K562 (cell line): ENCODE data around the gene ZNF558. TPM values are rescaled to one million over a fixed set of nuclear protein-coding genes. Genes with fewer than 3 reads are reported as not detected.

Experiments used
- BRCA1 ChIP-seq, 2 experiments: fragments of 450-650 bp in 1 of 2; sonication (generic) in 1 of 2; formaldehyde crosslinking in 1 of 2; IDR thresholded peaks; 2 replicates each; pipeline versions ENCODE4 v1.5.0 to v1.6.1; 2017 to 2020; ENCODE audit warnings: mild to moderate bottlenecking in 1 of 2, missing genetic modification reagents in 1 of 2
- CAMTA2 ChIP-seq: fragments of 250-450 bp; sonication (Bioruptor Pico); conservative IDR thresholded peaks from 2 replicates; pipeline ENCODE4 v1.5.1; 2022
- HLTF ChIP-seq: fragments of 450-650 bp; IDR thresholded peaks from 2 replicates; pipeline ENCODE4 v1.6.1; 2016
- NFATC3 ChIP-seq: fragments of 450-650 bp; IDR thresholded peaks from 2 replicates; pipeline ENCODE4 v1.6.1; 2017; ENCODE audit warnings: mild to moderate bottlenecking
- ZNF217 ChIP-seq: sonication (generic); formaldehyde crosslinking; IDR thresholded peaks from 2 replicates; pipeline ENCODE4 v1.8.0; 2022; ENCODE audit warnings: mild to moderate bottlenecking, missing genetic modification reagents
- polyA plus RNA-seq, 8 experiments: library from polyadenylated mRNA; depleted of rRNA in 4 of 8; stranded (reverse) in 5 of 8; unstranded in 3 of 8; fragments of >200 nt; fragmentation: Nextera tagmentation in 2 of 8; fragmentation: Illumina TruSeq in 1 of 8; extraction: Ambion mirVana in 2 of 8; extraction: Trizol in 1 of 8; gene quantifications; 2 replicates each; pipeline versions ENCODE4 v1.2.1 to v1.2.3, GENCODE V29; 2011 to 2014; ENCODE audit warnings: inconsistent platforms in 1 of 8, missing spikeins in 1 of 8
- total RNA-seq, 7 experiments: library from RNA; depleted of rRNA in 6 of 7; stranded (reverse); fragments of >200 nt in 6 of 7; fragmentation: Illumina TruSeq in 2 of 7; extraction: Trizol in 2 of 7; gene quantifications; 2 replicates each; pipeline versions ENCODE4 v1.2.1 to v1.2.3, GENCODE V29; 2011 to 2021; ENCODE audit warnings: low replicate concordance in 1 of 7
- TF ChIP-seq, protein P1 (sequence below): sonication (generic); formaldehyde crosslinking; IDR thresholded peaks from 2 replicates; pipeline ENCODE4 v1.8.1; 2023; ENCODE audit warnings: missing genetic modification reagents, mild to moderate bottlenecking, borderline replicate concordance
- TF ChIP-seq, protein P2 (sequence below): fragments of 450-650 bp; IDR thresholded peaks from 2 replicates; pipeline ENCODE4 v1.6.1; 2018; ENCODE audit warnings: mild to moderate bottlenecking, low read depth; ENCODE audit not compliant: partially characterized antibody
- TF ChIP-seq, protein P3 (sequence below), 2 experiments: IDR thresholded peaks; 2 replicates each; pipeline ENCODE4 v1.6.1; 2011; ENCODE audit warnings: borderline replicate concordance in 1 of 2, control low read depth in 1 of 2, low read depth in 1 of 2, low read length in 1 of 2, mild to moderate bottlenecking in 1 of 2, mixed read lengths in 1 of 2, moderate library complexity in 1 of 2; ENCODE audit not compliant: insufficient read depth in 1 of 2, insufficient read length in 1 of 2, poor library complexity in 1 of 2, severe bottlenecking in 1 of 2; ENCODE audit errors: extremely low read depth in 1 of 2
- TF ChIP-seq, protein P4 (sequence below): fragments of 250-450 bp; sonication (Bioruptor Pico); IDR thresholded peaks from 2 replicates; pipeline ENCODE4 v1.5.0; 2020; ENCODE audit warnings: mild to moderate bottlenecking, borderline replicate concordance
- TF ChIP-seq, protein P5 (sequence below): sonication (generic); formaldehyde crosslinking; IDR thresholded peaks from 2 replicates; pipeline ENCODE4 v1.8.1; 2023; ENCODE audit warnings: mild to moderate bottlenecking, missing genetic modification reagents
- TF ChIP-seq, protein P6 (sequence below): fragments of 250-450 bp; sonication (Bioruptor Pico); IDR thresholded peaks from 2 replicates; pipeline ENCODE4 v1.4.0; 2020; ENCODE audit warnings: mild to moderate bottlenecking

Gene ZNF558
- total and polyA plus RNA-seq, 9 of the 15 experiments (the other 6 are each of a cell fraction or from before 2014, with no cell fraction given), result 5.4 to 47.6 (median 21.2) TPM

DNA sequence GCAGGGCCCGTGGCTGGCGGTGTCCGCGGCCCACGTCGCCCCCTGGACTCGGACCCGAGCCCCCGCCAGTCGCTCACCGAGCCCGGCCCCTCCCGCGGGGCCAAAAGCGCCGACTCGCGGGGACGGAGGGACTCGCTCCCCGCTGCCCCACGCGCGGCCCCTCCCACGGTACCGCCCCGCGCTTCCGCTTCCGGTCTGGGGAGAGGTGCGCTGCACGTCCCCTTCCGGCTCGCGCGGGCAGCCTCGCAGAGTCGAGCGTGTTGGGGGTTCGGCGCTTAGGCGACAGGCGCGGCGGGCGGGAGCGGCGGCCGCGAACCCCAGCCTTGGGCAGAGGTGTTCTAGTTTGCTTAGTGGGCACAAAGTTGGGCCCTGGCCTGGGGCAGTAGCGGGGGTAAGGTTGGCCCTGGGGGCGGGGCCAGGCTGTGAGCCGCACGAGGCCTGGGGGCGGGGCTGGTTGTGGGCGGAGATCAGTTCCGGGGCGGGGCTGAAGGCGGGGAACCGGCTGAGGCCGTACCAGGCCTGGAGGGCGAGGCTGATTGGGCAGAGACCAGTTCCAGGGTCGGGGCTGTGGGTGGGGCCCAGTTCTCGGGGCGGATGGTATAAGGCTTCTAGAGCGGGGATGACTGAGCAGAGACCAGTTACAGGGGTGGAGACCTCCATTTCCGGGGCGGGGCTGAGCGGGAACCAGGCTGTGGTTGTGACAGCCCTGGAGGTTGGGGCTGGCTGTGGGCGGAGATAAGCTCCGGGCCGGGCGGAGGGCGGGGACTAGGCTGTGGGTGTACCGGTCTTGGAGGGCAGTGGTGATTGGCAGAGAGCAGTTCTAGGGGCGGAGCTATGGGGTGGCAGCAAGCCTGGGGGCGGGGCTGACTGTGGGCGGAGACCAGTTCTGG is at the start of gene ZNF558, which contains the start of gene MBD3L1 (continued):
- TF ChIP-seq, protein P1, sequence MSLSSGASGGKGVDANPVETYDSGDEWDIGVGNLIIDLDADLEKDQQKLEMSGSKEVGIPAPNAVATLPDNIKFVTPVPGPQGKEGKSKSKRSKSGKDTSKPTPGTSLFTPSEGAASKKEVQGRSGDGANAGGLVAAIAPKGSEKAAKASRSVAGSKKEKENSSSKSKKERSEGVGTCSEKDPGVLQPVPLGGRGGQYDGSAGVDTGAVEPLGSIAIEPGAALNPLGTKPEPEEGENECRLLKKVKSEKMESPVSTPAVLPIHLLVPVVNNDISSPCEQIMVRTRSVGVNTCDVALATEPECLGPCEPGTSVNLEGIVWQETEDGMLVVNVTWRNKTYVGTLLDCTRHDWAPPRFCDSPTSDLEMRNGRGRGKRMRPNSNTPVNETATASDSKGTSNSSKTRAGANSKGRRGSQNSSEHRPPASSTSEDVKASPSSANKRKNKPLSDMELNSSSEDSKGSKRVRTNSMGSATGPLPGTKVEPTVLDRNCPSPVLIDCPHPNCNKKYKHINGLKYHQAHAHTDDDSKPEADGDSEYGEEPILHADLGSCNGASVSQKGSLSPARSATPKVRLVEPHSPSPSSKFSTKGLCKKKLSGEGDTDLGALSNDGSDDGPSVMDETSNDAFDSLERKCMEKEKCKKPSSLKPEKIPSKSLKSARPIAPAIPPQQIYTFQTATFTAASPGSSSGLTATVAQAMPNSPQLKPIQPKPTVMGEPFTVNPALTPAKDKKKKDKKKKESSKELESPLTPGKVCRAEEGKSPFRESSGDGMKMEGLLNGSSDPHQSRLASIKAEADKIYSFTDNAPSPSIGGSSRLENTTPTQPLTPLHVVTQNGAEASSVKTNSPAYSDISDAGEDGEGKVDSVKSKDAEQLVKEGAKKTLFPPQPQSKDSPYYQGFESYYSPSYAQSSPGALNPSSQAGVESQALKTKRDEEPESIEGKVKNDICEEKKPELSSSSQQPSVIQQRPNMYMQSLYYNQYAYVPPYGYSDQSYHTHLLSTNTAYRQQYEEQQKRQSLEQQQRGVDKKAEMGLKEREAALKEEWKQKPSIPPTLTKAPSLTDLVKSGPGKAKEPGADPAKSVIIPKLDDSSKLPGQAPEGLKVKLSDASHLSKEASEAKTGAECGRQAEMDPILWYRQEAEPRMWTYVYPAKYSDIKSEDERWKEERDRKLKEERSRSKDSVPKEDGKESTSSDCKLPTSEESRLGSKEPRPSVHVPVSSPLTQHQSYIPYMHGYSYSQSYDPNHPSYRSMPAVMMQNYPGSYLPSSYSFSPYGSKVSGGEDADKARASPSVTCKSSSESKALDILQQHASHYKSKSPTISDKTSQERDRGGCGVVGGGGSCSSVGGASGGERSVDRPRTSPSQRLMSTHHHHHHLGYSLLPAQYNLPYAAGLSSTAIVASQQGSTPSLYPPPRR (CRISPR knock-in tag), result no peak
- TF ChIP-seq, protein P2, sequence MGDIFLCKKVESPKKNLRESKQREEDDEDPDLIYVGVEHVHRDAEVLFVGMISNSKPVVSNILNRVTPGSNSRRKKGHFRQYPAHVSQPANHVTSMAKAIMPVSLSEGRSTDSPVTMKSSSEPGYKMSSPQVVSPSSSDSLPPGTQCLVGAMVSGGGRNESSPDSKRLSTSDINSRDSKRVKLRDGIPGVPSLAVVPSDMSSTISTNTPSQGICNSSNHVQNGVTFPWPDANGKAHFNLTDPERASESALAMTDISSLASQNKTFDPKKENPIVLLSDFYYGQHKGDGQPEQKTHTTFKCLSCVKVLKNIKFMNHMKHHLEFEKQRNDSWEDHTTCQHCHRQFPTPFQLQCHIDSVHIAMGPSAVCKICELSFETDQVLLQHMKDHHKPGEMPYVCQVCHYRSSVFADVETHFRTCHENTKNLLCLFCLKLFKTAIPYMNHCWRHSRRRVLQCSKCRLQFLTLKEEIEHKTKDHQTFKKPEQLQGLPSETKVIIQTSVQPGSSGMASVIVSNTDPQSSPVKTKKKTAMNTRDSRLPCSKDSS, result no peak
- TF ChIP-seq, protein P3, sequence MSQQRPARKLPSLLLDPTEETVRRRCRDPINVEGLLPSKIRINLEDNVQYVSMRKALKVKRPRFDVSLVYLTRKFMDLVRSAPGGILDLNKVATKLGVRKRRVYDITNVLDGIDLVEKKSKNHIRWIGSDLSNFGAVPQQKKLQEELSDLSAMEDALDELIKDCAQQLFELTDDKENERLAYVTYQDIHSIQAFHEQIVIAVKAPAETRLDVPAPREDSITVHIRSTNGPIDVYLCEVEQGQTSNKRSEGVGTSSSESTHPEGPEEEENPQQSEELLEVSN (IDR thresholded peaks at IDR 0.05; ENCODE audit: borderline replicate concordance in 1 of 2, extremely low read depth in 1 of 2, insufficient read depth in 1 of 2, insufficient read length in 1 of 2, low read depth in 1 of 2, low read length in 1 of 2, poor library complexity in 1 of 2, severe bottlenecking in 1 of 2), result peak; percentile 23 to 67
- TF ChIP-seq, protein P4, sequence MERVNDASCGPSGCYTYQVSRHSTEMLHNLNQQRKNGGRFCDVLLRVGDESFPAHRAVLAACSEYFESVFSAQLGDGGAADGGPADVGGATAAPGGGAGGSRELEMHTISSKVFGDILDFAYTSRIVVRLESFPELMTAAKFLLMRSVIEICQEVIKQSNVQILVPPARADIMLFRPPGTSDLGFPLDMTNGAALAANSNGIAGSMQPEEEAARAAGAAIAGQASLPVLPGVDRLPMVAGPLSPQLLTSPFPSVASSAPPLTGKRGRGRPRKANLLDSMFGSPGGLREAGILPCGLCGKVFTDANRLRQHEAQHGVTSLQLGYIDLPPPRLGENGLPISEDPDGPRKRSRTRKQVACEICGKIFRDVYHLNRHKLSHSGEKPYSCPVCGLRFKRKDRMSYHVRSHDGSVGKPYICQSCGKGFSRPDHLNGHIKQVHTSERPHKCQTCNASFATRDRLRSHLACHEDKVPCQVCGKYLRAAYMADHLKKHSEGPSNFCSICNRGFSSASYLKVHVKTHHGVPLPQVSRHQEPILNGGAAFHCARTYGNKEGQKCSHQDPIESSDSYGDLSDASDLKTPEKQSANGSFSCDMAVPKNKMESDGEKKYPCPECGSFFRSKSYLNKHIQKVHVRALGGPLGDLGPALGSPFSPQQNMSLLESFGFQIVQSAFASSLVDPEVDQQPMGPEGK, result no peak
- TF ChIP-seq NFATC3 (no peak), BRCA1 (IDR thresholded peaks at IDR 0.05) (no peak), BRCA1 (CRISPR knock-in tag; IDR thresholded peaks at IDR 0.05) (no peak), HLTF (no peak), ZNF217 (no peak), CAMTA2 (CRISPR knock-in tag) (no peak)
- TF ChIP-seq, protein P5, sequence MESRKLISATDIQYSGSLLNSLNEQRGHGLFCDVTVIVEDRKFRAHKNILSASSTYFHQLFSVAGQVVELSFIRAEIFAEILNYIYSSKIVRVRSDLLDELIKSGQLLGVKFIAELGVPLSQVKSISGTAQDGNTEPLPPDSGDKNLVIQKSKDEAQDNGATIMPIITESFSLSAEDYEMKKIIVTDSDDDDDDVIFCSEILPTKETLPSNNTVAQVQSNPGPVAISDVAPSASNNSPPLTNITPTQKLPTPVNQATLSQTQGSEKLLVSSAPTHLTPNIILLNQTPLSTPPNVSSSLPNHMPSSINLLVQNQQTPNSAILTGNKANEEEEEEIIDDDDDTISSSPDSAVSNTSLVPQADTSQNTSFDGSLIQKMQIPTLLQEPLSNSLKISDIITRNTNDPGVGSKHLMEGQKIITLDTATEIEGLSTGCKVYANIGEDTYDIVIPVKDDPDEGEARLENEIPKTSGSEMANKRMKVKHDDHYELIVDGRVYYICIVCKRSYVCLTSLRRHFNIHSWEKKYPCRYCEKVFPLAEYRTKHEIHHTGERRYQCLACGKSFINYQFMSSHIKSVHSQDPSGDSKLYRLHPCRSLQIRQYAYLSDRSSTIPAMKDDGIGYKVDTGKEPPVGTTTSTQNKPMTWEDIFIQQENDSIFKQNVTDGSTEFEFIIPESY (CRISPR knock-in tag), result peak; percentile 65
- TF ChIP-seq, protein P6, sequence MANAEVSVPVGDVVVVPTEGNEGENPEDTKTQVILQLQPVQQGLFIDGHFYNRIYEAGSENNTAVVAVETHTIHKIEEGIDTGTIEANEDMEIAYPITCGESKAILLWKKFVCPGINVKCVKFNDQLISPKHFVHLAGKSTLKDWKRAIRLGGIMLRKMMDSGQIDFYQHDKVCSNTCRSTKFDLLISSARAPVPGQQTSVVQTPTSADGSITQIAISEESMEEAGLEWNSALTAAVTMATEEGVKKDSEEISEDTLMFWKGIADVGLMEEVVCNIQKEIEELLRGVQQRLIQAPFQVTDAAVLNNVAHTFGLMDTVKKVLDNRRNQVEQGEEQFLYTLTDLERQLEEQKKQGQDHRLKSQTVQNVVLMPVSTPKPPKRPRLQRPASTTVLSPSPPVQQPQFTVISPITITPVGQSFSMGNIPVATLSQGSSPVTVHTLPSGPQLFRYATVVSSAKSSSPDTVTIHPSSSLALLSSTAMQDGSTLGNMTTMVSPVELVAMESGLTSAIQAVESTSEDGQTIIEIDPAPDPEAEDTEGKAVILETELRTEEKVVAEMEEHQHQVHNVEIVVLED (CRISPR knock-in tag), result peak; percentile 52; the same call in 1 of the 2 replicates
